GM19395 (cell line): ENCODE data around the gene SLC8A3.
A peak's percentile ranks its signal among the peaks of the same experiment; 100 is the strongest.

Source experiments
- ATAC-seq: cut with Tn5 transposase; IDR thresholded peaks from one replicate; pipeline ENCODE4 v1.9.1; 2021; ENCODE audit warnings: mild to moderate bottlenecking, moderate library complexity; ENCODE audit not compliant: unreplicated experiment

The SLC8A3 gene

DNA sequence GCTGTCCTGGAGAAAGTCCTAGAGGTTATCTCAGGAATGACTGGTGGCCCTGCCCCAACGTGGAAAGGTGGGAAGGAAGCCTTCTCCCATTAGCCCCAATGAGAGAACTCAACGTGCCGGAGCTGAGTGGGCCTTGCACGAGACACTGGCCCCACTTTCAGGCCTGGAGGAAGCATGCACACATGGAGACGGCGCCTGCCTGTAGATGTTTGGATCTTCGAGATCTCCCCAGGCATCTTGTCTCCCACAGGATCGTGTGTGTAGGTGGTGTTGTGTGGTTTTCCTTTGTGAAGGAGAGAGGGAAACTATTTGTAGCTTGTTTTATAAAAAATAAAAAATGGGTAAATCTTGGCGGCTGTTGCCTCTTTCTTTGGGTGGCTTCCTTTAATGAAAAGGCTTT lies 156.7 kb downstream of the SLC8A3 start:
- ATAC-seq = no peak

DNA sequence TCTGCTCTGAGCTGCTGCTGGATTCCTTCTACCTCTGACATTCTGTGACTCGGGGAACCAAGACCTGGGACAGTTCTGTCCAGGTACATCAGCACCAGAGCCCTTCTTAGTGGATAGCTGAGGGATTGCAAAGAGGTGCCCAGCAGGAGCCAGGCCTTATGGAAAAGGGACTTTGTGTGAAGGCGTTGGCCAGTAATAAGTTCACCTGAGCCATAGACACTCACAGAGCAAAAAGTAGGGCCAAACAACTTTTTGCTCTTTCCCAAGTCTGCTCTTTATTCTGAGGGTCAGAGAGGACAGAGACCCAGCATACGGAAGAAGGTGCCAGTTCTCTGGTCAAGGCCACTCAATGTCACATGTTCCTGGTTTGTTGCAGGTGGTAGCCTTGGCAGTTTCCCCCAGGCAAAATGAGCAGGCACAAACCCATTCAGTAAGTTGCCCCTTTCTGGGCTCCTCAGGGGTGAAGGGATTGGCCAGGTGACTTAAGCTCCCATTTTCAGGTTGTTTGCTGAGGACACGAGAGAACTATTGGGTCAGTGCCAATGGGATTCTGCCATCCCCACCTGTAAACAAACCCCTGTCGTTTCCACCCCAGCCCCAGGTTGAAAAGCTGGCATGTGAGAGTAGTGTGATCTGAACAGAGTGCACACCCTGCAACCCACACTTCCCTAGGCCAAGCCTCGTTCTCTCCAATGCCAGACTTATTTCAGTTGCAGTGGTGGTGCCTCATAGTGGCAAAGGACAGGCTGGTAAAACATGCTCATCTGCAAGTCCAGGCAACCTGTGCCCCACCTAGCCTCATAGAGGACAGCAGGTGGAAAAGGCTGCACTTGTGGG lies 159.2 kb downstream of the SLC8A3 start:
- no peak for ATAC-seq

- no peak for ATAC-seq
These were observed 160.8 kb downstream of the SLC8A3 start for GRCh38 chr14:70027785-70028428.

DNA sequence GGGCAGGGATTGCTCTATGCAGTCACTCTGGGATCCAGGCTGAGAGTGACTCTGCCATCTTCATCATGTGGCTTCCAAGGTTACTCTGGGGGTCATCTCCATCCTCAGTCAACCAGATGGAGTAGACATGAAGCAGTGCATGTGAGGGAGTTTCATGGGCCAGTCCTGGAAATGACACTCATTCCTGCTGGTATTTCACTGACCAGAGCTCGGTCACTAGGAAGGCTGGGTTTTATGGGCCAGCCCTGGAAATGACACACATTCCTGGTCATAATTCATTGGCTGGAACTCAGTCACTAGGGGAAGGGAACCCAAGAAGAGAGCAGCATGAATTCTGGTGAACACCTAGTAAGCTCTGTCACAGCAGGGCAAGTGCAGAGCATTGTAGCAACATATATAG lies 164.9 kb downstream of the SLC8A3 start:
- no peak for ATAC-seq

GRCh38 chr14:70022771-70023445 lies 165.8 kb downstream of the SLC8A3 start:
- ATAC-seq = no peak

- no peak for ATAC-seq
These were observed 167.1 kb downstream of the SLC8A3 start for GRCh38 chr14:70021548-70022220.

DNA sequence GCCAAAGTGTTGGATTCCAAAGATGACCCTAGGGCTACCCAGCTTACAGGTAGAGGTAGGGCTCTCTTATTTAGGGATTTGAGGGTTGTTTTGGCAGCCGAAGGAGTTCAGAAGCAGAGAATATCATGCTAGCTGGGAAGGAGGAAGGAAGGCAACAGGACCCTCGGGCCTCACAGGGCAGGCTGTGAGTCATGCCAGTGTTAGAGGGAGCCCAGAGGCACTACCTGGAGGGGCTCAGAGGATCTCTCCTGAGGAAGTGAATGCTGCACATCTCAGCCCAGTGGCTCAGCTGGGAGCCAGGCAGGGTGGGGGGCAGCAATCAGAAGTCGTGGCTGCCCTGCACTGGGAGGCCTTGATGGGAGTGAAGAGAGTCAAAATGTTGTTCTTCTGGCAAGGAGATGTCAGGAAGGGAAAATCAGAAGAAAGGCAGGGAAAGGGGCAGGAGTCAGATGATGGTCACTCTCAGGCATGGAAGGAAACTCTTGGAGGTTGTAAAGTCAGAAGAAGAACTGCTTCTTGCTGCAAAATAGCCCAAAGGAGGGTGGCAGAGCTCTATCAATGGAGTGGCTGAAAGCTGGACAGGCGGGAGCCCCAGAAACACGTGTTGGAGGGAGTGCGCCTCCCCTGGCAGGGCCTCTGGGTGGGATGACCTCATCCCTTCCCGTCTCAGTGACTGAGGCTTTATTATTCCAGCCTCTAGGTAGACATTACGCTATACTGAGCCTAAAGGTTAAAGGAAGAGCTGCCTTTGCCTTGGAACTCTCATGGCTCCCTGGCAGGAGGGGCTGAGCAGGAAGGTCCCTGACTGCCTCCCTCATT lies 168.2 kb downstream of the SLC8A3 start:
- no peak for ATAC-seq

DNA sequence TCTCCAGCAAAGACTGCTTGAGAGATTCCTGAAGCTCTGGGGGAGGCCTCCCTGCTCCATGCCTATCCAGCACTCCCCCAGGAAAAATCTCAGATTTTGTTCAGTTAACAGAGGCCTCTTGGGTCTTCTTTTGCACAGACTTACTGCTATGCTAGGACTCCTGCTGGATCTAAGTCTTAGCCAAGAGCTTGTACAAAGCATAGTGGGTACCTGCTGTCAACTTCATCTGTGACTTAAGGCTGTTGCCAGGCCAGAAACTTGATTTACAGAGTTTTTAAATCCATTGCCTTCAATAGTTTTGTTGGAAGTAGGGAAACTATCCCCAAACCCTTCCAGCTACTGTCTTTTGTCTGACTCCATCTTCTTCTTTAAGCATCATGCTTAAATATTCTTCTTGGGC lies 169.1 kb downstream of the SLC8A3 start:
- ATAC-seq = no peak

DNA sequence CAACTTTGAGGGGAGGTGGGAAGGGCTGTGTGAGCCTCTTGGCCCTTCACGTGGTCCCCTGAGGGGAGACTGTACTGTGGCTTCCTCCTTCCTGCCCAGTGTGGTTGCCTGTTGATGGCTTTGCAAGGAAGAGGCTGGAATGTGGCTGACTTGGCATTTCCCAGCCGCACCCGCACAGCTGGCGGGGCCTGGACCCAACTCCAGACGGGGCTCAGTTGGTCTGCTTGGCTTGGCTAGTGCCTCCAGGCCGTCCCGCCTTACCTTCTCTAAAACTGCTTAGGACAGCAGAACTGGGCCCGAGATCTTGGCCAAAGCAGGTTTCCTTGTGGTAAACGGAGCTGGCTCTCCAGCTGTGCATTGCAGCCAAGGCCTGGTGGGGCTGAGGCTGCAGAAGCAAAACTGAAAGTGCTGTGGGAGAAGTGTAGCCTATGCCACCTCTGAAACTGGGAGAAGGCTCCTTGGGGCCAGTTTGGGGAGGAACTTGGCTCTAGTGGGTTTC lies 170.0 kb downstream of the SLC8A3 start:
- ATAC-seq = peak; percentile 80

DNA sequence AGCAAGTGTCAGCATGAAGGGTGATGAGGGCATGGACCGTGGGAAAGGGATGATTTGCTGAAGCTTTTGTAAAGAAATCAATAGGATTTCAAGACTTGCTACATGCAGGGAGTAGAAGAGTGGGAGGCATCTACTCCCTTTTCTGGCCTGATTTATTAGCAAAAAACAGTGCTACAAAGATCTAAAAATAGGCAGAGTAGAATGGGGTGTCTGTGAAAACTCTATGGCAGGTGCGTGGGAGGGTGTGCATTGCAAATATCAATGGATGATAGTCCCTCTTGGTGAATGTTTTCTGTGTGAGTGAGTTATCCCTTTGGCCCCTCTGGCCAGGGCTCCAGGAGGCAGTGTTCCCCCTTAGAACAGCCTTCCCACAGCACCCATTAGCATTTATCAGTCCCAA lies 170.5 kb downstream of the SLC8A3 start:
- no peak for ATAC-seq

GRCh38 chr14:70014406-70015095 lies 174.2 kb downstream of the SLC8A3 start:
- no peak for ATAC-seq

DNA sequence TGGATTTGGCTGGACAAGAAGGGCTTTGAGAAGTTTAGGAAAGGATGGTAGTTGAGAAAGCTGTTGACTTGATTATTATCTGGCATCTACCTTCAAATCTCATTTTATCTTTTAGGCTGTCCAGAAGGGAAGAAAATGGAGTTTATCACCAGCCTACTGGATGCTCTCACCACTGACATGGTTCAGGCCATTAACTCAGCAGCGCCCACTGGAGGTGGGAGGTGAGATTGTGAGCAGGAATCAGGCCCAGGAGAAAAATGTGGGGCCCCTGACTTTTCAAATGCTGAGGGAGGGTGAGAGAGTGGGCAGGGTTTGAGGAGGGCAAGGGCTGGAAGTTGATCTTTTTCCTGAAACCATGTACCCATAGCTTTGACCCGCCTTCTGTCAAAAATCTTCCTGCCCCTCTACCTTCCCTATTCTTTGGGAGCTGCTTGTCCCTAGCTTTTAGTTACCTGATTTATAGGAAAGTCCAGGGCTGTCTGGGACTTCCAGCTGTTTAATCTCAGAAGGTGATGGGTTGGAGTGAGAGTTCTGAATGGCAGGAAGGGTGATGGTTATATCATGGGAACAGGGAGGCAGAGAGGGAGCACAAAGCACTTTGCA lies 175.4 kb downstream of the SLC8A3 start:
- ATAC-seq = no peak

DNA sequence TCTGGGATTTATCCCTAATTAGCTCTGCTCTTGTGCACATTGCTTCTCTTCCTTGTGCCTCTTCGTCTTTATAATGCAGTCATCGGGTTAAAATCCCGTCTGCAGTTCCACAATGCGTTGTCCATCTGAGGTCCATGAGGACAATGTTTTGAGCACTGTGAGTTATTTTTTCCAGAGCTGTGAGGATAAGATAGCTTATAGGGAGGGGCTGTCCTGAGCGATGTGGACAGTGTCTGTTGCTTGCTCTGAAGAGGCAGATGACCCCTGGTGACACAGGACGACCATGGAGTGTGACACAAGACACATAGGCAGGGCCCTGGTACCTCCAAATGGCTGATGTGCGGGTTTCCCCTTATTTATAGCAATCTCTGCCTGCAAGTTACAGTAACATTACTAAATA lies 177.0 kb downstream of the SLC8A3 start:
- ATAC-seq = no peak

- no peak for ATAC-seq
These were observed 177.7 kb downstream of the SLC8A3 start for GRCh38 chr14:70011098-70011497.

- no peak for ATAC-seq
These were observed 178.8 kb downstream of the SLC8A3 start for GRCh38 chr14:70009961-70010360.

GRCh38 chr14:70008284-70009262 lies 180.2 kb downstream of the SLC8A3 start:
- ATAC-seq = no peak

GRCh38 chr14:70006699-70007098 lies 182.1 kb downstream of the SLC8A3 start:
- ATAC-seq = no peak

DNA sequence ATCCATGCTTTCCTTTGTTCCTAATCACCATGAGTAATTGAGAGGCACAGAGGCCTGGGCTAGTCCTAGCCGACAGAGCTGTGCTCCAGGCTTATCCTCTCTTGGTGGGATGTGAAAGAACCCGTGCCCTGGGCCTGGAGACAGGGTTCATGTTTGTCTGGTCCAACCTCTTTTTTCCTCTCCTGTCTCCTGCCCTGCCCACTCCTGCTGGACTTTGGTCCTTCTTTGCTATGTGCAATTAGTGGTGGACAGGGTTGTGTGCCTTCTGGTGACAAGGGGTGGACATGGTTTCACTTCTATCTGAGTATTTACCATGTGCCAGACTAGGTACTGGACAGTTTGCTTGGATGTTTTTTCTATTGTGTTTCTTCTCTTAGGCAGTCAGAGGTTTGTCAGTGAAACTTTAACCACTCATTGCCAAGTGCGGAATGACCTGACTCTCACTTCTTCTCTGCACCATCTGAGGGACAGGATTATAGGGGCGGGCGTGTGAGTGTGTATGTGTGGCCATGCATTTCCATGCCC lies 183.4 kb downstream of the SLC8A3 start:
- ATAC-seq = no peak
